ENCODE data around the gene JDP2.

- no peak for TF ChIP-seq CTCF (IDR thresholded peaks at IDR 0.05; ENCODE audit: low read length)
- no peak for TF ChIP-seq EZH2 (IDR thresholded peaks at IDR 0.05; ENCODE audit: borderline replicate concordance, low read length)
These were observed 39.9 kb downstream of the JDP2 start for GRCh38 chr14:75467763-75468162.

All from OCI-LY1 (cell line).